HG02588 (cell line): ENCODE results near the gene FGF19.

ENCODE experiments used
- ATAC-seq: cut with Tn5 transposase; IDR thresholded peaks from one replicate; pipeline ENCODE4 v1.9.1; 2021; ENCODE audit warnings: mild to moderate bottlenecking, moderate library complexity; ENCODE audit not compliant: unreplicated experiment

Gene FGF19

GRCh38 chr11:69674267-69674885 lies 29.4 kb downstream of the FGF19 start:
- no peak for ATAC-seq

DNA sequence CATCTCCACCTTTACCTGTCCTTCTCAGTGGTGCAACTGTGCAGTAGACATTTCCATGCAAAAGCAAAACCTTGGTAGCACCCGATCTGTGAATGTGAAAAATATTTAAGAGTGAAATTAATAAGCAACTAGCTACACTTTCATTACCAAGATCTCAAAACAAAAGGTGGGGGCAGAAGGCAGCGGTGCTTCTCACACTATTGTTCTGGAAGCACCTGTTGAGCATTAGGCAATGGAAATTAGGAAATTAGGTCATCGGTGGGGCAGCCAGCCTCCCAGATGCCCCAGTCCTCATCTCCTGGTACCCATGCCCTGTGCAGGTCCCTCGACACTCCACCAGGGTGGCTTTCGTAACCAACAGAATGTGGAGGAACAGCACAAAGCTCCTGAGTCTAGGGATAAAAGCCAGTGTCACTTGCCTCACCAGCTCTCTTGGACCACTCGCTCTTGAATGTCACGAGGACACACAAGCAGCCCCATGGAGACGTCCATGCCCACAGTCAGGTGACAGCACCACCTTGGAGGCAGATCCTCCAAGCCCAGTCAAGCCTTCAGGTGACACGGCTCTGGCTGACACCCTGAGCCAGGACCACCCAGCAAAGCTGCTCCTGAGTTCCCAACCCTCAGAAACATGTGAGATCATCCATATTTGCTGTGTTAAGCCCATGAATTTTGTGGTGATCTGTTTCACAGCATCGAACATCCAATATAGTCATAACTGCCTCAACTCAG lies 31.9 kb downstream of the FGF19 start:
- ATAC-seq = no peak

- ATAC-seq = no peak
Observed at GRCh38 chr11:69670158-69670845, 33.5 kb downstream of the FGF19 start.

DNA sequence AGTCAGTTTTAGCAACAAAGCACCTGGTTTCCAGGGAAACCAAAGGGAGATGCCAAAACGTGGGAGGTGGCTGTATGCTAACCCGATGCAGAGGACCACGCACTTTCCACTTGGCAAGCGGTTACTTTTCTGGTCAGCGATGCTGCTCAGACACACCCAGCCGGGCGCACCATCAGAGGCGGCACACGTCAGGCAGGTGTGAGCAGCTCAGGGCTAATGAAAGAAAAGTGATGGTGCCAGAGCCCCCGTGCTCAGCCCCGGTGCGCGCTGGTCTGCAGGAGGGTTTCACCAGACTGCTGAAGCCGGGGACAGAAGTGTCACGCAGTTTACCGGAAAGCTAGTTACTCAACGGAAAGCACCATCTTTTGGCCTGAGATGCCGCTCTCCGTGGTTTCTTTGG lies 34.3 kb downstream of the FGF19 start:
- no peak for ATAC-seq

DNA sequence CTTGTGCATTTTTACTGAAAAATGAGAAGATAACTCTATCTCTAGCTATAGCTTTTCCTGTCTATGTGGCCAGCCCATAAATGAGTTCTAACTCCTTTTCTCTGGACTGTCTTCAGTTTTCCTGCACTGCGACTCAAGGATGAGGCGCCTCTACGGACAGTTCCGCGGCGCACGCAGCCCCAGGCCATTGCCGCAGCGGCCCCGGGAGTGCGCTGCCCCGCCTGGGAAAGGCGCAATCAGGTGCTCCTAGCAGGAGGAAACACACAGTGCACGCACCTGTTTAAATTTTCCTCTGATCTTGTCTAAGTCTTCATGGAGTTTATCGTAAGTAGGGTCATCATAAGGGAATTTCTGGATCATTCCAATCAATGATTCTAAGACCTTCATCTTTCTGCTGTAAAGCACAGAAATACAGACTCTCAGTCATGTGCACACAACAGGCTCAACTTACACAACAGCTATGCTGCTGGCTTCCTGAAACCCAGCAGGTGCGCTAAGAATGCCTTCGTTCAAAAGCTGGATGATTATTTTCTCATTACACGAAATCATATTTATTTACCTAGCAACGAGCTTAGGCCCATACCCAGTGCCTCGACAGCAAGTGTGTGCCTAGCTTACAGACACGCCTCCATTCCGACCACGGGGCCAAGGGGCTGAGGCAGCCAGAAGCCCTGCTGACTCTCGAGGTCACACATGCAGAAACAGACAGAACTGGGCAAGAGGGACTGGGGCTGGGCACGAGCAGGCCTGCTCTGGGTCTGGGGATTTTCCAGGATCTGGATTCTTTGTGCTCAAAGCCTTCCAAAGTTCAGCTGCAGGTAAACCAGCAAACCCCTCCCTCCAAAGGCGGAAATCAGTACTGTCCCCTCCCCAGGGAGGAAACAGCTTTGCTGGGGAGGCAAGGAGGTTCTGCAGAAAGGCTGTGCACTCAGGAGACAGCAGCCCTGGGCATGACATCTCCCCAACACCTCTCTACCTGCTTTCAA lies 35.9 kb downstream of the FGF19 start:
- ATAC-seq = no peak

DNA sequence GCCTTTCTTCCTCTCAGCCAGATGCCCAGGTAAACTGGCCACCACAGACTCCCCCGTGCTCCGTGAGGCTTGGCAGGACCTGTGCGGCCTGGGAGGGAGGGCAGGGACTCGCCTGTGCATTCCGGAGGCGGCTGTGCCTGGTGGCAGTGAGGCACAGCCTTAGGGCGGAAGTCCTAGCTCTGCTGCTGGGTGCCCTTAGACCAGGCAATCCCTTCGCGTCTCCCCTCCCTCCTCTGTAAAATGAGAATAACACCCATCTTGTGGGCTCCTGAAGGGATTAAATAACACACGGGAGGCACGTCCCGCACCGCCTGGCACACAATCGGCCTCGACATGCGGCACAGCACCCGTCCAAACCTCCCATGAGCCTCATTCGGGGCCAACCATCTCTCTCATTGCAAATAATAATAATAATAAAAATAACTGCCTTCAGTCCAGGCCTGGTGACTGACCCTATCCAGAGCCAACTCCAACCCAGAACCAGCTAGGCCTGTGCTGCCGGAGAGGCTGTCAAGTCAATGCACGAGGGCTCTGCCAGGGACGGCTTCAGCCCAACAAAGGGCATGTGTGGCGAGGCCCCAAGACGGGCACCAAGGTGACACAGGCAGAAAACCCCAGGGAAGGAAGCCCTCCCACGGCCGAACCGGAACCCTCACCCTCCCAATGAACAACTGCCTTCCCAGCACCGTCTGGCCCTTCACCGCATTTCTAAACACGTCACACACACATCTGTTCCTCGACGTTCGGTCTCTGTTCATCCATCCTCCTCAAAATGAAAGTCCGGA lies 36.9 kb downstream of the FGF19 start:
- ATAC-seq = no peak

DNA sequence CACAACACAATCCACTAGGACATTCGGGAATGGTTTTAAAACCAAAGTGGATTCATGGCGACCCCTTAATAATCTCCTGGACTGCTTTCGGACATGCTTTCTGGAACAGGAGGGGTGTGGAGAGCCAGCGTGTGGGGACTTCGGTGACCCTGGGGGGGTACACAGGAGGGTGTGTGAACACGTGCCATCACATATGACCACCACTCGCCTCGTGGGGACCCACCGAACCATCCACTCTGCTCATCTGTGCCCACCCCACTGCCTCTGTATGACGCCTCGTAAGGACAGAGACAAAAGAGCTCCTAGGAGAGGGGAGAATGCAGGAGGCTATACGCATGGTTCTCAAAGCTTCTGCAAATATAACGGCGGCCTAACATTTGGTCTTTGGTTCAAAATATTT lies 37.6 kb downstream of the FGF19 start:
- no peak for ATAC-seq

DNA sequence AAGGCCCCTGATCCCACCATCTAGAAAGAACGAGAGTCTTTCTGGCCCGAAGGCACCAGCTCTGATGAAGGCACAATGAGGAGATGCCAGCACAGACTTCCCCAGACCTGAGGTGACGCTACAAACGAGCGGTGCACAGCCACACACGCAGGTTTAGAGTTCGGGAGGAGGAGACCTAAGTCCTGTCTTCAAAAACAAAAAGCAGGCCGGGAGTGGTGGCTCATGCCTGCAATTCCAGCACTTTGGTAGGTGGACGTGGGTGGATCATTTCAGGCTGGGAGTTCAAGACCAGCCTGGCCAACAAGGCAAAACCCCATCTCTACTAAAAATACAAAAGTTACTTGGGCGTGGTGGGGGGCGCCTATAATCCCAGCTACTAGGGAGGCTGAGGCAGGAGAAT lies 38.2 kb downstream of the FGF19 start:
- ATAC-seq = no peak

DNA sequence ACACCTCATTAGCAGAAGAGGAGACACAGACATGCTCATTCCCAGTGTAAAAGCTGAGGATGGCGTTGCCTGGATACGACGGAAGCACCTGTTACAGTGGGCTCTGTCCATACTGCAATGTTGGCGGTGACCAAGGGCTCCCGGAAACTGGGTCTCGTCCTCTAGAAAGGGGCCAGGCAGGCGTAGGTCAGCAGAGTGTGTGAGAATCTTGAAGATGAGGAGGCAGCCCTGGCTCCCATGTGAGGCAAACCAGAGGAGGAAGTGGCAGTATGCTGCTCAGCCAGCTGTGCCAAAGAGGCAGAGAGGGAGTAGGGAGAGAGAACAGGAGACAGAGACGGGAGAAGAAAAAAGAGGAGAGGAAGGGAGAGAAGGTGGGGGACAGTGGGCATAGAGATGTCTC lies 38.9 kb downstream of the FGF19 start:
- no peak for ATAC-seq

GRCh38 chr11:69664103-69664775 lies 39.6 kb downstream of the FGF19 start:
- ATAC-seq = no peak

DNA sequence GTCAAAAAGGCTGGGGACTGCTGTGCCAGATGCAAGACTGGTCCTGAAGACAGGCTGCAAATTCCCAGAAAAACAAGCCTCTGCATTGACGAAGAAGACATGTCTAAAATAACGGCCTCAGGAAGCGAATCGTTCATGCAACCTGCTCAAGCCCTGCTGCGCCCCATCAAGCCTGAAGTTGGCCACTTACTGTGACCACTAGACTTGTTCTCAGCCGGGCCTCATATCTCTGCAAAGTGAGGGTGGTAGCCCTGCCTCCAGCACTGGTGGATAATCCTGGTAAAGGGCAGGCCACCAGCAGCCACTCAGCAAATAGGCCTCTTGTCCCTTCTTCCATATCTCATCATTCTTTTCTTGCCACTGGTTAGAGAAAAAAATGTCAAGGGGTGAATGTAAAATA lies 40.5 kb downstream of the FGF19 start:
- ATAC-seq = no peak

DNA sequence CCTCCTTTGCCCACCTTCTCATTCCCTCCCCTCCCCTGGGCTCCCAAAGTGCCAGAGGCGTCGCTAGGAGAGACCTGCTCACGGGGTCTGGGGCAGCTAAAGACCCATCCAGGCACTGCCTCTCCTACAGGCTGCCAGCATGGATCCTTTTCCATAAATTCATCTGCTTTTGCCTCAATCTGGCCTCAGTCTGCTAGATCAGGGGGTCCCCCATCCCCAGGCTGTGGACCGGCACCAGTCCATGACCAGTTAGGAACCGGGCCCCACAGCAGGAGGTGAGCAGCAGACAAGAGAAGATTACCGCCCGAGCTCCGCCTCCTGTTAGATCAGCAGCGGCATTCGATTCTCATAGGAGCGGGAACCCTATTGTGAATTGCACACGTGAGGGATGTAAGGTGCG lies 41.0 kb downstream of the FGF19 start:
- ATAC-seq = no peak

- ATAC-seq = no peak
Observed at GRCh38 chr11:69662021-69662698, 41.7 kb downstream of the FGF19 start.

- no peak for ATAC-seq
Observed at GRCh38 chr11:69661413-69661715, 42.5 kb downstream of the FGF19 start.

DNA sequence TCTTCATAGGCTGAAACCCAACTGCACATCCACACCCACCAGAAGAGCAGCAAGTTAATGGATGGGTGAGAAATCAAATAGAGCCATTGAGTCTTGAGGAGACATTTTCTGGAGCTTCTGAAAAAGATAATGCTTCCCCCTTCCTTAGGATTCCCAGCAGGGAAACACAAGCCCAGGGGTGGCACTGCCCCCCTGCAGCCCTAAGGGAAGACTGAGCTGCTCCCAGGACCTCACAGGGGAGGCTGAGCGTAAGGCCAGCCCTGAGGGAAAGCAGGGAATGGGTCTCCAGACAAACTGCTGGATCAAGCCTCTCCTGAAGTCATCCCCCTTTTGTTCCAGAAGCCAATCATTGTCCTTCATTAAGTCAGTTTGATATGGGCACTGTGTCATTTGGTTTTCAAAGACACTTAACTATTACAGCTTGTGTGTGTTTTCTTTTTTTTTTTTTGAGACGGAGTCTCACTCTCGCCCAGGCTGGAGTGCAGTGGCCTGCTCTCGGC lies 43.8 kb downstream of the FGF19 start:
- ATAC-seq = no peak

DNA sequence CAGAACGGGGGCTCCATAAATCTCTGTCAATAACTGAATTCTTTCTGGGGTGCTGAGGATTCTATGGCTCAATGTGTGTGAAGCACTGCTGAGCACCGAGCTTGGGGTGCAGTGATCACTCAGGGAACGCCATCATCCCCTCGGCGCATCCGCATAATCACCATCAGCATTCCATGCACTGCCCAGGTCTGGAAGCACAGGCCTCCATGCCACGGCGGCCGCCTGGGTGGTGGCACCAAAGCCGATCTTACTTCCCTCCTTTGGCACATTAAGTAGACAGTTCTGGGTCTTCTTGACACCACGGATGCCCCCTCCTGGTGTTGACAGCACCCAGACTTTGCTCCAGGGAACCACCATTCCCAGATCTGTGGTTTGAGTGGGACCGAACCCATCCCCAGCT lies 44.2 kb downstream of the FGF19 start:
- no peak for ATAC-seq

DNA sequence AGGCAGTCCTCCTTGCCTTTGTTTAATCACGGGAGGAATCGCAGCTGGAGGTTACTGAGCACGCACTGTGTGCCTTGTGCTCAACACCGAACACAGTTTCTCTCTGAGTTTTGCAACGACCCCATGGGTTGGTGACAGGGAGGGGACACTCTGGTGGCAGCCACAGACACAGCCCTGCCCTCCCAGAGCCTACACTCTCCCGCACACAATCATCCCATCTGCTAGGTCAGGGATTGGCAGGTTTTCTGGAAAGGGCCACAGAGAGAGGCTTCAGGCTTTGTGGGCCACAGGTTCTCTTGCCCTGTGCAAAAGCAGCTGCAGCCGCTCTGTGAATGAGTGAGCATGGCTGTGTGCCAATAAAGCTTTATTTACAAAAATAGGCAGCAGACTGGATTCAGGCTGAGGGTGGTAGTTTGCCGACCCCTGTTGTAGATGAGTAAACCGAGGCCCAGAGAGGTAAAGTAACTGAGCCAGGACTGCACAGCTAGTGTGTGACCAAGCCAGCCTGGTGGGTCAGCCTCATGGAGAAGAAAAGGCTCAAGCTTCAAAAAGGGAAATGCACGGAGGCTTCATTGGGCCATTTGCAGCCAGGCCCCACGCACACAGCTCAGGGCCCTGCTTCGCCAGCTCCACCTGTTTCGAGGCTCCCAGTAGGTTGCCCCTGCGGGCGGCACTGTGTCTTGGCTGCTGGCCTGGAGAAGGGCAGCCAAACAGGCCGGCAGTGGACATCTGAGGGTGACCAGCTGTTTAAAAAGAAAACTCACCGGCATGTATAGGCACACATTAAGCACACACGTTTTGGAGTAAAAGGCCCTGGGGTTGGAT lies 45.0 kb downstream of the FGF19 start:
- ATAC-seq = no peak

DNA sequence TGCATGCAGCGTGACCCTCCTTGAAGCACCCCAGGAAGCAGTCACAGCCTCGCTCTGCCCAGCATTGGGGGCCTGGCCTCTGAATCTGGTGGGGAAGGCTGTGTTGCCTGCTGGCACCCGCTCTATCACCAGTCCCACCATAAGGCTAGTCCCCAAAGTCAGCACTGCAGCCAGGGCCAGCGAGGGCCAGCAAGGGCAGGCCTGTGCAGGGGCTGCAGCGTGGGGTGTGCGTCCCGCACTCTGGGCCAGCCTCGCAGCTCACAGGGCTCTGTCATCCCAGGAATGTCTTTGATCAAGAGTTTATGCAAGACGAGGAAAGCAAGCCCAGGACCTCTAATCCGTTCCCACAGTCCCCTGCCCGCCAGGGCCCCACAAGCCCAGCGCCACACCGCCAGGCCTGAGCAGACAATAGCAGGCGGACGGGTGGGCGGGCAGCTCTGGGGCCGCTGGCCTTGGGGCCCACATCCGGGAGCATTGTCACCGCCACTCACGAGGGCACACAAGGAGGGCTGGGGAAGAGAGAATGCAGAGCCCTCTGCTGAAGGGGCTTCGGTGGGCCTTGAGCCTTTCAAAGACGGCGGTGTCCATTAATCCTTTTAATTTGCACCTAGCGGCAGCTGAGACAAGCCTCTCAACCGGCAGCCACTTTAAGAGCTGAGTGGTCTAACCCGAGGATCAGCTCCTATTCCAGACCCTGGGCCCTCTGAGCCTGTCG lies 45.8 kb downstream of the FGF19 start:
- no peak for ATAC-seq
